T1000 (cell line): ENCODE data around the gene CACNA1D.
A peak's percentile ranks its signal among the peaks of the same experiment; 100 is the strongest.

Experiments
- DNase-seq: peaks from one replicate; lab custom pipeline; 2025; ENCODE audit warnings: mixed read lengths; lab: John Stamatoyannopoulos, UW

Gene CACNA1D

DNA sequence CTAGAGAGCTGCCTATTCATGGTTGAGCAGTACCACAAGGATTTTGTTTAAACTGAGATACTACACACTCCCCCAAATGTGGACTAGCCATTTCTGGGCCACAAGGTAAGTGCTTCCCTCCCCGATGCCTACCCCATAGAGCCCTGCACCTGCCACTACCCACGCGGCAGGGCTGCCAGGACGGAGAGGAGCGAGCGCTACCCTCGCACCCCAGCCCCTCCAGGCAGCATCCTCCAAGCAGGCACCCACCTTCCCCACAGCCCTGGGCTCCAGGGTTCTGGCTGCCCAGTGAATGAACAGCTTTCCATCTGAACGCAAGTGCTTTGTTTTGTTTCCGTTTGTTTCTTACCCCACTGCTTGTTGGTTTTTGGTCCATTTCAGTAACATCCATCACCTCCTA is 292.6 kb downstream of the CACNA1D start:
- DNase-seq, result no peak

DNA sequence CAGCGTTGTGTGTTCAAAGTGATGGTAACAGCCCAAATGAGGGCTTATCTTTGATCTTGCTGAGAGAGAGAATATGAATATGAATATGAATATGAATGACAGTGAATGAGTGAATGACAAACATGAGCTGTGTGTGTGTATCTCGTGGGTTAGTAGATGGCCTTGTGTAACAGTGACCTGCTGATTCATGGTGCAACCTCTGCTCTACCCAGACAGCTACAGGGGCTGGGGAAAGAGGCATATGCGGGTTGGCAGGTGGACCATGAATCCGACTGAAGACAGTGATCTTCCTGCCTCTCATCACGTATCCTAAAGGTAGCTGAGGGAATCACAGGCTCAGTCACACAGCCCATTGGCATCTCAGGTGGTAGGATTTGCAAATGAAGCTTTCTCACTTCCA is 293.6 kb downstream of the CACNA1D start:
- DNase-seq, result no peak

DNA sequence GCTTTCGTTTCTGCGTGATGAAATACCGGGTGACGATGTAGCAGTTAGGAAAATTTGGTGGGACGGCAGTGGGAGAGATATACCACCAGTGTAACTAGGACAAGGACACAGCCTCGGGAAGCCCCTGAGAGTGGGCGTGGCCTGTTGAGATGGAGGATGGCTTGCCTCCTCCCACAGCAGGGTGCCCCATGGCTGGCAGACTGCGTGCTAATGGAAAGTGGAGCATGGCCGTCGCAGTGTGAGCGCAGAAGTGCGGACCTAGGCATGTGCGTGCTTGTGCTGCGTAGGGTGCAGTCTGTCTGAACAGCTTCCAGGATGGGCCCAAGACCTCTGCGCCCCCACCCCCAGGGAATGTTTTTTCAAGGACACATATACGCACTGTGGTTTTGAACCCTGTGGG is 295.0 kb downstream of the CACNA1D start:
- no peak for DNase-seq

DNA sequence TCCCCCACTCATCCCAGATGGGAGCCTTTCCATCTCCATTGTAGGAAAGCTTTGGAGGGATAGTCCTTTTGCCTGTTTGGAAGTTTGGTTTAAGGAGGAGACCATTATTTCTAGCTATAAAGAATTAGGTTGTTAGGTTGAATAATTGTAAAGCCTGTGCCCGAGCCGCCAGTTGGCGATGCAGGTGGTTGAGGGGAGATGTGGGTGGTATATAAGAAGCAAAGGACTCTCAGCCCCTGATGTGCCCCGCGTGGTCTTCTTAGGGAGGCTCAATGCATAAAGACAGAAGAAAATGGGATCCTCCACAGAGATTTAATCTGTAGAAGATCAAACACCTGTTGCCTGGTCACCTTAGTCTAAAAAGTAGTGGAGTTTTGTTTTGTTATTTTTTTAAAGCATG is 296.1 kb downstream of the CACNA1D start:
- DNase-seq, result no peak

DNA sequence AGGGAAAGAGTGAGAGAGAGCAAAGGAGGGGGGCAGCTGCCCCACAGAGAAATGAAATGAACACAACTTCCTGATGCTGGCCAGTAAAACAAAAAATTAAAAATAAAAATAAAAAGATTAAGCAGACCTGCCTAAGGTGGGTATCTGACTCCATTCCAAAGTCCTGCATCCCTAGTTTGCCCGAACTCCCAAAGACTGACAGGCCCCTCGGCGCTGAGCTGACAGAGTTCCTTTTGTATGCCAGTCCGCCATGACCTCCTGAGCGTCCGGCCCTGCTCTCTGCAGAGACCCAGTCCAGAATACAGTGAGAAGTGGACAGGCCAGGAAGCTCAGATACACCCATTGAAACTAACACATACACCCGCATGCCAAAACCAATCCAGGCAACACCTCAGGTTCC is 296.9 kb downstream of the CACNA1D start:
- DNase-seq, result no peak

DNA sequence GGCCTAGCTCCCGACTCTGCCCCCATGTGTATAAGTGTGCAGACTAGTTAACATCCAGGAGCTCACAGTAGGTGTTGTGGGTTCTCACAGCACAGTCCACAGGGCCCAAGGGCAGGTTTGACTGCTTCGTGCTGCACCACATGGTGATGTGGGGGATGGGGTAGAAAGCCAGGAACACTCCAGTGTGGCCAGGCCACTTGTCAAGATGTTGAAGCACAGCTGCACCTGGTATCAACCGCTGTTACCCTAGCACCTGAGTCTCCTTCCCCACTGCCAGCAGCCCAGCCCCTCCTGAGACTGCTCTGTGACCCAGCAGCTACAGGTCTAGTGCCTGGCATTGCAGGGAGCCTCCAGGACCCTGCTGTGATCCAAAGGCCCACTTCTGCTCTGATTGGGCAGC is 298.5 kb downstream of the CACNA1D start:
- DNase-seq, result no peak

DNA sequence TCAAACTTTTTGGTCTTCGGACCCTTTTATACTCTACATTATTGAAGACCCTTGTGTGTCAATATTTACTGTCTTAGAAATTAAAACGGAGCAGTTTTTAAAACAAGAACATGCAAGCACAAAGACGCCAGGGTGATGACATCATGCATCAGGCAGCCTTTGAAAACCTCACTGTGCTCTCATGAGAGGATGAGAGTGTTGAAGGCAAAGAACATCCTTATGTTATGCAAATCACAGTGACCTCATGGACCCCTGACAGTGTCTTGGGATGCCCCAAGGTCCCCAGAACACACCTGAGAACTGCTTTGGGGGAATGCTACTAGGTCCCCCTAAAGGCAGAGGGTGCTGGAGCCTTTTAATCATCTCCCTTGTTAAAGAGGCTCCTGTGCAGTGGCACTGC is 300.2 kb downstream of the CACNA1D start:
- DNase-seq, result no peak

DNA sequence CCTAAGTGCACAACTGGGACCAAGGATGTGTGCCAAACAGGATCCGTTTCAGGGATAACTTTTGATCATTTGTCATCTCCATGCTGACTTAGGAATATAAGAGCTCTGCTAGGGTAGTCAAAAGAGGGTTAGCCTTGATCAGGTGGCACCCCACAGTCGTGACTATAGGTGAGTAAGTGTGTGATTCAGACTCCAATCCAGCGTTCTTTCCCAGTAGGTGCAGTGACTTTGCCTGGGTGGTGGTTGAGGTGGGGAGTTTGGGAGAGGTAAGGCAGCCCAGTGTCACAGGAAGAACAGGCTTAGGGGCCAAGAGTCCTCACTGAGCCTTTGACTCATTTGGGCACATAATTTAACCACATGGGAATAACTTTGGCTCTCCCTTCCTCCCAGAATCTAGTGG is 300.8 kb downstream of the CACNA1D start:
- no peak for DNase-seq

DNA sequence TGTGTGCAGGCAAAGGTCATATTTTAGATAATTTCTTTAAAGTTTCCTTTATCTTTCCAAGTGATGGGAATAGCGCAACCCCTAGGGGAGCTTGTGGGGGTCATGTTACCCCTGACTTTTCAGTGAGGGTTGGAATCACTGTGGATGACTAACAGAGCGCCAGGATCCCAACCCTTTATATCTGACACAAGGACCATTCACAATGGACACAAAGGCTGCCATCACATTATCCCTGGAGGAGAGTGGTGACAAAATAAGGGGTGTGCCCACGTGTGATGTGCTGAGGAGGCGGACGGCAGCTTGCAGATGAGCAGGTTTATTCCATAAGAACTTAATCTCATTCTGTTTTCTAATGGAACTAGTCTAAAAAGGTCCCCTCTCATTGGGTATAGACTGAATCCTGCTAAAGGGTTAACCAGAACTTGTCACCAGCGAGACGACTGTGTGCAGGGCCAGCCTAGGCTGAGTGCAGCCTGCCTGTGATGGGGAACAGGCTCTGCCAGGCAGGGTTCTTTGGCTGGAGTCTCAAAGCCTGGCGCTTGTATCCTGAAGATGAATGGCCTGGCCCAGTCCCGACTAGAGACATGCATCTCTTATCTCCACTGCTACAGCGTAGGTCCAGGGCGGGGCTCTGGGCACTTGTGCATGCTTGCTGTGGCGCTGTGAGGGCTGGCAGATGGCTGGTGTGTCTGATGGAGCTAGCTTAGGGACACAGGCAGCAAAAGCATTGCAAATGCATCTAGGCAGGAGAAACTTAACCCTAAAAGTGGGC is 301.6 kb downstream of the CACNA1D start:
- DNase-seq, result no peak

DNA sequence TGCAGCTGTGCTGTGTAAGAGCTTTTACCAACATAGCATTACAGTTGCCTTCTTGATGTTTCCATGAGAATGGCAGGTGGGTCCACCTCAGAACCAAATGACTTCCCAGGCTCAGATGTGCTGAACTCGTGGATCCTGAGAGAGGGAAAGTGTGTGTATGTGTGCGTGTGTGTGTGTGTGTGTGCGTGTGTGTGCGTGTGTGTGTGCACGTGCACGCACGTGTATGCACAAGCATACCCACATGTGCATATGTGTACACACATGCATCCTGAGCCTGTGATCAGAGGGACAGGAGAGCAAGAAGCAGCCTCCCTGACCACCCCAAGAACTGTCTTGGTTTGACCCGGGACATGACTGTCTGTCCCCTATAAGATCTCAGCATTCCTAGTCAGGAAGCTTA is 303.7 kb downstream of the CACNA1D start:
- no peak for DNase-seq

DNA sequence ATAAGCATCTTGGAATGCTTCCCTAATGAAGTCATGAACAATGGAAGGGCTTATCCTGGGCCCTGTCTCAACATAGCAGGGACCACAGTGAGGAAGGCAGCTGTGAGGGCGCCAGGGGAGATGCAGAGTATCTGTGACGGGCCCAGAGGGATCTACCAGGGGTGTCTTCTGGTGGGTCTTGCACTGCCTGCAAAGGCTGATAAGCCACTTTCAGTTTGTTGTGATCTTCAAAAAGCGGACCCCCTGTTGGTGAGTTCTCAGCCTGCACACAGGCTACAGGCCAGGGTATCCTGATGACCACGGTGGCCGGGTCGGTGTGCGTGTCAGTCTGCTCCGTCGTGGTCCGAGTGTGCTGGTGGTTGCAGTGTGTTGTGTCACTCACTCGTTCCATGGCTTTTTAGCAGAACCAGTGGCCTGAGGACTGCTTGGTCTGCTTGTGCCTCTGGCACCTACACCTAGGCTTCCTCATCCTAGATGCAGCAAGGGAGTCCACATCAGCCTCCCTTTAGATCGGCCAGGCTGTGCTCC is 305.0 kb downstream of the CACNA1D start:
- DNase-seq, result no peak

DNA sequence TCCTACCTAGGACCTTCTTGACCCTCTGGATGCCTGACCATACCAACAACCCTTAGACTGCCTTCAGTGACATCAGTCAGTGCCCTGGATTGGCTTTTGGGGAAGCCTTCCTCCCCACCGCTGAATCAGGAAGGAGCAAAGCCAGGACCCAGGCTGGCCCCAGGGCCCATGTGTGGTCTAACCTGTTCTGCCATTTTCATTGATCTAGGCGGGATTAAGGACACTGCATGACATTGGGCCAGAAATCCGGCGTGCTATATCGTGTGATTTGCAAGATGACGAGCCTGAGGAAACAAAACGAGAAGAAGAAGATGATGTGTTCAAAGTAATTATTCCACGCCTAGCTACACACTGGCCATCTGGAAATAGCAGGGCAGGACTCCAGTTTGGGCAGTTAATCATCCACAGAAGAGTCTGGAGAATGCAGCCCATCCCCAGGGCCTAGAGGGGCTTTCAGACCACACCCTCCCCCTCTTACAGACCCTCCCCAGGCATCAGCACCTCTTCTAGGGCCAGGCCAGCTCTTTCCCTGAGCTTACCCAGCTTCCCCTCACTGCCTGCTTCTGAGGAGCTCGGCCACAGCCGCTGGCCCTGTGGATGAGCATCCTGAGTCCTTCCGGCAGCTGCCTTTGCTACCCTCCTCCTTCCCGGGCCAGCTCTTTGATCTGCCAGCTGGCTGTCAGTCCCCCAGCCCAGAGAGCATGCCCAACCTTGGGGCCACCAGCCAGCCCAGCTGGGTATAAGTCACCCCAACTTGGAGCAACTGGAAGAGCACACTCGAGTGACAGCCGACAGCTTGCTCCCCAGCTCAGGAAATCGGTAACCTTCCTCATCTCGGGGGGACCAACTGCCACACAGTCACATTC is 305.9 kb downstream of the CACNA1D start:
- no peak for DNase-seq

DNA sequence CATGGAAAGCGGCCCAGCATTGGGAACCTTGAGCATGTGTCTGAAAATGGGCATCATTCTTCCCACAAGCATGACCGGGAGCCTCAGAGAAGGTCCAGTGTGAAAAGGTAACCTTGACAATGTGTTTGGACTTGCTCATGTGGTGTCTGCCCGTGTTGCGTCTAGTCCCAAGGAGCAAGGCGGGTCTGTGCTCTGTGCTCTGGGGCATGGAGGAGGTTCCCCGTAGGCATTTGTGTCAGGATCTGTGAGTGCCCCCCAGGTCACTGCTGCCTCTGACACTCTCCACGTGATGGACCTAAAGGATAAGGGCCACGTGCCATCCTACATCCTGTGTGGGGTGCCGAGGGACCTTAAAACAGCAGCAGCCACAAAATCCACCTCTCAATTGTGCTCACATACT is 306.9 kb downstream of the CACNA1D start:
- DNase-seq, result no peak

DNA sequence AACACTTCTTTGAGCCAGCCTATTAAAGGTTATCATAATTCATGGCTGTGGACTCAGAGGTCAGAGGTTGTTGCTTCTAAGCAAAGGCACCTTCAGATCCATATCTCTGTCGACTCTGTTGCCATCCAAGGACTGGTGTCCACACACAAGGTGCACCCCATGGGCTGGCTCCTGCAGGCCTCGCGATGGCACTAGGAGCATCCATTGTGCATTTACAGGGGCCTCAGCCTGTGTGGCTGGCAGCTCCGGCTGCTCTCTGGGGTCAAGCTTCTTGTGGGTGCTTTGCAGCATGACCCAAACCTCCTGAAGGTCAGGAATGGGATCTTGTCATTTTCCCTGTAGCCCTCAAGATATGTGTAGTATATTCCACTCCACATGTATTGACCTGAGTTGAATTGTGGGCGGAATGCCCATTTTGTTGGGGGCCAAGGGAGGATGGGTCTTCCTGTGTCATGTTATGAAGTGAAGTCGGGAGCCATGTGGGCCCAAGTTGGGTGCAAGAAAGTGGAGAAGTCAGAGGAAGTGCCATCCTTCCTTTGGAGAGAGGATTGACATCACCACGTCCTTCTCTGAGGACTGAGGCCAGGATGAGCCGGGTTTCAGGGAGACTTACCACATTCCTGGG is 308.0 kb downstream of the CACNA1D start:
- no peak for DNase-seq

DNA sequence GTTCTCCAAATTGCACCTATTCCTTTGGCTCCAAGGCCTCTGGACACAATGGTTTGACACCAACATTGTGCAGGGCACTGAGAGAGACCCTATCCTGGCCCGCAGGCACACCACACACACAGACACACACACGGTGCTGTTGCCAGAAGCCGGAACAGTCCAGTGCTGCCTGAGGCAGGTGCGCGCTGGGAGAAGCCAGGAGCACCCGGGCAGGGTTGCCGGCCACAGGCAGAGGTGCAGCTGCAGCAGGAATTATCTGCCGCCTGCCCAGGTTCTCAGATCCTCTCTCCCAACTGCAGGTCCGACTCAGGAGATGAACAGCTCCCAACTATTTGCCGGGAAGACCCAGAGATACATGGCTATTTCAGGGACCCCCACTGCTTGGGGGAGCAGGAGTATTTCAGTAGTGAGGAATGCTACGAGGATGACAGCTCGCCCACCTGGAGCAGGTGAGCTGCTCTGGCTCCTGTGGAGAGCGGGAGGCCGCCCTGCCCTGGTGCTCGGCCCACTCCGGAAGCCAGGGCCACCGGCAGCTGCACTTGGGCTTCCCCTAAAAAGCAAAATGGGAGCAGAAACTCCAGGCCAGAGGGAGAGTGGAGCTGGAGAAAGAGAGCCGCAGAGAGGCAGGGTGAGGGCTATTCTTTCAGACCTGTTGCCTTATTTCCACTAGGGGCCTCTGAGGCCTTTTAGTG is 308.9 kb downstream of the CACNA1D start:
- DNase-seq, result no peak

DNA sequence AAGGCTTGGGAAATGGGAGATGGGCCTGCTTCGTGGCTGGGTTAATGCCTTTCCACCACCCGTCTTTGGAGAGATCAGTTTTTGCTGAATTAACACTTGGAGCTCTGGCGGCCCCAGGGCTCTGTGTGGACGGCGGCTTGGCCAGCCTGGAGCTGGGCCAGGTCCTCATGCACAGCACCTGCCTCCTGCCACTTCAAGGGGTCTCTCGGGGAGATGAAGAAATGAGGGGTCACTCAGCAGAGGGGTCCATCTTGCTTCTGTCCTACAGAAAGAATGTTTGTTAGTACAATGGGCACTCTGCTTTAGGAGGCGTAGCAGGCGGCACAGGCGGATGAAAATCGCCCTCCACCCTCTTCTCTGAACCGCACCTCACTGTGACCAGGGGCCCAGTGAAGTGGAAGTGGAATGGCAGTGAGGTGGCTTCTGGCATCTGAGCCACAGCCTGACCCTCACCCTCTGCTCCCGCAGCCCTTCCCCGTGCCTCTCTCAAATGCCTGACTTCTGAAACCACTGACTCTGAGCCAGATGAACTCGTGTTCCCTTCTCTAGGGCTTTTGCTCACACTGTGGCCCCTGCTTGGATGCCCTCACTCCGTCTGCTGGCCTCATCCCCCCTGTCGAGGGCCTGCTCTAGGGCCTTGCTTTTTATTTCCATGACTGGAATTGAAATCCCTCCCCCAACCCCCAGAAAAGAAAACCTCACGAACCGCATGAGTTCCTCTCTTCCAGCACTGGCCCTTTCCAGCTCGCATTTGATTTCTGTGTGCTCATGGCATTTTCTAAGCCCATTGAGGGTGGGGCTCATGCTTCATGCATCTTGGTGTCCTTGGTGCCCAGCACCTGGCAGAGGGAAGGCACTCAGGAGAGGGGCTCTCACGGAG is 309.6 kb downstream of the CACNA1D start:
- no peak for DNase-seq

DNA sequence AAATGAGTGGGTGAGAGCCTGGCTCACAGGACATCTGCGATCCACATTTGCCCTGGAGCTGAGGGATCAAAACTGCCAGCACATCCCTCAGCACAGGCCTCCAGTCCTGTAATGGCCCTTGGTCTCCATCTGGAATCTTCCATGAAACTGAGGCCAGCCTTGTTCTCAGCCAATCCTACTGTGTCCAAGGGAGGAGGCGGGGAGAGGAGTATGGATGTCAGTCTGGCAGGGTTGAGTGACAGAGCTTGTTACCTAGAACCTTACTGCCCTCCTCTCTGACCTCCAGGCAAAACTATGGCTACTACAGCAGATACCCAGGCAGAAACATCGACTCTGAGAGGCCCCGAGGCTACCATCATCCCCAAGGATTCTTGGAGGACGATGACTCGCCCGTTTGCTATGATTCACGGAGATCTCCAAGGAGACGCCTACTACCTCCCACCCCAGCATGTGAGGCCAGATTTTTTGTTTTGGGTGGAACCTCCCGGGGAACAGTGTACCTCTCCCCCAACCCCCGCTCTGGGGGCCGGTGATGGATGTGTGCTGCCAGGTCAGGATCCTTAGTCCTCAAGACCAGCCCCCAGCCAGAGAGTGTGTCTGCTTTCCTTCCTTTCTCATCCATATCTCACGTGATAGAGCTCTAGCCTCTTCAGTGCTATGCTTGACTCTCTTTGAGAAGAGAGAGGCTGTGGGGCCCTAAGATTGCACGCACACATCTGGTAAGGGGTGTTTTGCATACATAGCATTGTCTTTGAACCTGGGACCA is 310.5 kb downstream of the CACNA1D start:
- DNase-seq, result peak; percentile 46

DNA sequence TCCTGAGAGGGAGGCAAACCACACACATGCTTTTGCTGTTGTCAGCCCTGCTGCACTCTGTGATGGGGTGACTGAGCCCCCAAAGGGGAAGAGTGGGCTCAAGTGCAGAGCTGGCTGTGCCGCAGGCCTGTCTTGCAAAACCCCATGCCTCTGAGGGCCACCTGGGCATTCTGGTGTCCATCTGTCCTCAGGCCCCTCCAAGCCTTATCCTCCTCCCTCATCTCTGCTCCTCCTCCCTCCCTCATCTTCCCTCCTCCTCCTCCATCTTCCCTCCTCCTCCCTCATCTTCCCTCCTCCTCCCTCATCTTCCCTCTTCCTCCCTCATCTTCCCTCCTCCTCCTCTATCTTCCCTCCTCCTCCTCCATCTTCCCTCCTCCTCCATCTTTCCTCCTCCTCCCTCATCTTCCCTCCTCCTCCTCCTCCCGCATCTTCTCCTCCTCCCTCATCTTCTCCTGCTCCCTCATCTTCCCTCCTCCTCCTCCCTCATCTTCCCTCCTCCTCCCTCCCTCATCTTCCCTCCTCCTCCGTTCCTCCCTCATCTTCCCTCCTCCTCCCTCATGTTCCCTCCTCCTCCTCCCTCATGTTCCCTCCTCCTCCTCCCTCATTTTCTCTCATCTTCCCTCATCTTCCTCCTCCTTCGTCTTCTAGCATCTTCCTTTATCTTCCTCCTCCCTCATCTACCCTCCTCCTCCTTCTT is 311.2 kb downstream of the CACNA1D start:
- no peak for DNase-seq
